ENCODE results near the gene TMEM273.

DNA sequence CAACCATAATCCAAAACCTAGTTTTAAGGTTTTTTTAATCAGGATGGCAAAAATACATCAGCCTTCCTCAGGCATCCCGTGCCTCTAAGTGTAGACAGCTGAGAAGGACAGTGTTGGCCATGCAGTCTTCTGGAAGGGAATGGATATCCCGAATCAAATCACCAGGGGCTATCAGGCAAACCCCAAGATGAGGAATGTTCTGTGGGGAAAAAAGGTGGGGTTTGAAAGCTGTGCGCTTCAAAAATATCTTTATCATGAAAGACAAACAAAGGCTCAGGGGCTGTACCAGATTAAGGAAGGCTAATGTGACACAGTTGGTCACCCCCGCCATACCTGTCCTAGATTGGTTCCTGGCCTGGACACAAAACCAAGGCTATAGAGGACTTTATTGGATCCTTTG, 5.4 kb downstream of the TMEM273 start:
- TF ChIP-seq TP53 (CRISPR knock-in tag; IDR thresholded peaks at IDR 0.05) (no peak), JUN (CRISPR knock-in tag; IDR thresholded peaks at IDR 0.05) (no peak), USF2 (CRISPR knock-in tag; IDR thresholded peaks at IDR 0.05) (no peak), CTCF (IDR thresholded peaks at IDR 0.05) (no peak), STAT6 (CRISPR knock-in tag; conservative IDR thresholded peaks at IDR 0.05; ENCODE audit: low read depth) (no peak), SP1 (CRISPR knock-in tag; conservative IDR thresholded peaks at IDR 0.05) (no peak), GABPB1 (CRISPR knock-in tag; IDR thresholded peaks at IDR 0.05) (no peak), SOX15 (CRISPR knock-in tag; IDR thresholded peaks at IDR 0.05) (no peak), CBFB (CRISPR knock-in tag; IDR thresholded peaks at IDR 0.05; ENCODE audit: low read depth) (no peak), FOXJ3 (CRISPR knock-in tag; IDR thresholded peaks at IDR 0.05; ENCODE audit: borderline replicate concordance) (no peak)
- TF ChIP-seq, protein P1, sequence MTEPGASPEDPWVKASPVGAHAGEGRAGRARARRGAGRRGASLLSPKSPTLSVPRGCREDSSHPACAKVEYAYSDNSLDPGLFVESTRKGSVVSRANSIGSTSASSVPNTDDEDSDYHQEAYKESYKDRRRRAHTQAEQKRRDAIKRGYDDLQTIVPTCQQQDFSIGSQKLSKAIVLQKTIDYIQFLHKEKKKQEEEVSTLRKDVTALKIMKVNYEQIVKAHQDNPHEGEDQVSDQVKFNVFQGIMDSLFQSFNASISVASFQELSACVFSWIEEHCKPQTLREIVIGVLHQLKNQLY (CRISPR knock-in tag; IDR thresholded peaks at IDR 0.05) = no peak
- TF ChIP-seq, protein P2, sequence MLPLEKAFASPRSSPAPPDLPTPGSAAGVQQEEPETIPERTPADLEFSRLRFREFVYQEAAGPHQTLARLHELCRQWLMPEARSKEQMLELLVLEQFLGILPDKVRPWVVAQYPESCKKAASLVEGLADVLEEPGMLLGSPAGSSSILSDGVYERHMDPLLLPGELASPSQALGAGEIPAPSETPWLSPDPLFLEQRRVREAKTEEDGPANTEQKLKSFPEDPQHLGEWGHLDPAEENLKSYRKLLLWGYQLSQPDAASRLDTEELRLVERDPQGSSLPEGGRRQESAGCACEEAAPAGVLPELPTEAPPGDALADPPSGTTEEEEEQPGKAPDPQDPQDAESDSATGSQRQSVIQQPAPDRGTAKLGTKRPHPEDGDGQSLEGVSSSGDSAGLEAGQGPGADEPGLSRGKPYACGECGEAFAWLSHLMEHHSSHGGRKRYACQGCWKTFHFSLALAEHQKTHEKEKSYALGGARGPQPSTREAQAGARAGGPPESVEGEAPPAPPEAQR (CRISPR knock-in tag; IDR thresholded peaks at IDR 0.05) = no peak
- TF ChIP-seq, protein P3, sequence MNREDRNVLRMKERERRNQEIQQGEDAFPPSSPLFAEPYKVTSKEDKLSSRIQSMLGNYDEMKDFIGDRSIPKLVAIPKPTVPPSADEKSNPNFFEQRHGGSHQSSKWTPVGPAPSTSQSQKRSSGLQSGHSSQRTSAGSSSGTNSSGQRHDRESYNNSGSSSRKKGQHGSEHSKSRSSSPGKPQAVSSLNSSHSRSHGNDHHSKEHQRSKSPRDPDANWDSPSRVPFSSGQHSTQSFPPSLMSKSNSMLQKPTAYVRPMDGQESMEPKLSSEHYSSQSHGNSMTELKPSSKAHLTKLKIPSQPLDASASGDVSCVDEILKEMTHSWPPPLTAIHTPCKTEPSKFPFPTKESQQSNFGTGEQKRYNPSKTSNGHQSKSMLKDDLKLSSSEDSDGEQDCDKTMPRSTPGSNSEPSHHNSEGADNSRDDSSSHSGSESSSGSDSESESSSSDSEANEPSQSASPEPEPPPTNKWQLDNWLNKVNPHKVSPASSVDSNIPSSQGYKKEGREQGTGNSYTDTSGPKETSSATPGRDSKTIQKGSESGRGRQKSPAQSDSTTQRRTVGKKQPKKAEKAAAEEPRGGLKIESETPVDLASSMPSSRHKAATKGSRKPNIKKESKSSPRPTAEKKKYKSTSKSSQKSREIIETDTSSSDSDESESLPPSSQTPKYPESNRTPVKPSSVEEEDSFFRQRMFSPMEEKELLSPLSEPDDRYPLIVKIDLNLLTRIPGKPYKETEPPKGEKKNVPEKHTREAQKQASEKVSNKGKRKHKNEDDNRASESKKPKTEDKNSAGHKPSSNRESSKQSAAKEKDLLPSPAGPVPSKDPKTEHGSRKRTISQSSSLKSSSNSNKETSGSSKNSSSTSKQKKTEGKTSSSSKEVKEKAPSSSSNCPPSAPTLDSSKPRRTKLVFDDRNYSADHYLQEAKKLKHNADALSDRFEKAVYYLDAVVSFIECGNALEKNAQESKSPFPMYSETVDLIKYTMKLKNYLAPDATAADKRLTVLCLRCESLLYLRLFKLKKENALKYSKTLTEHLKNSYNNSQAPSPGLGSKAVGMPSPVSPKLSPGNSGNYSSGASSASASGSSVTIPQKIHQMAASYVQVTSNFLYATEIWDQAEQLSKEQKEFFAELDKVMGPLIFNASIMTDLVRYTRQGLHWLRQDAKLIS (CRISPR knock-in tag; IDR thresholded peaks at IDR 0.05; ENCODE audit: borderline replicate concordance) = no peak
